GM12874 (cell line): ENCODE results near the gene SPATA24.

Experiments
- CTCF ChIP-seq: IDR thresholded peaks from 2 replicates; pipeline ENCODE4 v1.5.1; 2011; ENCODE audit warnings: low read depth, mild to moderate bottlenecking, control low read depth, low read length, moderate library complexity; ENCODE audit not compliant: insufficient read depth

The SPATA24 gene

GRCh38 chr5:139381837-139382761 is 21.8 kb downstream of the SPATA24 start:
- no peak for TF ChIP-seq CTCF

DNA sequence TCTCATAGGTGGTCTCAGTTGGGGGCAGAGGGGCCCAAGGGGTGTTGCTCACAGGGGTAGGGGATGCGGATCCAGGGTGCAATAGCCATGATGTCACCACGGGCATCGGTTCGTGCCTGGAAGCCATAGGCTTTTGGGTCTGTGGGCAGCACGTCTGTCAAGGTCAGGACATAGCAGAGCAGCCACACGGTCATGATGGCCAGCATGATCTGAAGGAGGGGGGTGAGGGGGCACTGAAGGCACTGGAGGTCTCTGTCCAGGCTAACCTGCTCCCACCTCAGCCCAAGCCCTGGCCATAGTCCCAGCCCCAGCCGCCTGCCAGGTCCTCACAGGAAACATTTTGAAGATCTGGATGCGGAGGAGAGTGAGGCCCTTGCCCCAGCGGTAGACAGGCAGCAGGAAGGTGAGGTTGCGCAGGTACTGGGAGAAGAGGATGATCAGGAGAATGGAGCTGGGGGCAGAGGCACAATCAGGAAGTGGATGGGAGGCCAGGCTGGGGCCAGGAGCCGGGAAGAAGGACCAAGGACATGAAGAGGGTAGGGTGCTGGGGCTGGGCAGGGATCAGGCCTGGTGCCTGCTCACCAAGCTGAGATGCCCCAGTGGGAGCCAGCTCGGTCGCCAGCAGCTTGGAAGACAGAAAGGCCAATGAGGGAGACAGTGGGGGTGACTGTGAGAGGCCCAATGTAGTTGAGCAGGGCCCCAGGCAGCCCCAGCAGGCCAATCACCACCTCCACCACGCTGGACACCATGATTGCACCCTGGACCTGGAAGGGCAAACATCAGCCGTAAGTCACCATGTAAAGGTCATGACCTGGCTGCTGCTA is 24.1 kb downstream of the SPATA24 start:
- TF ChIP-seq CTCF = no peak

DNA sequence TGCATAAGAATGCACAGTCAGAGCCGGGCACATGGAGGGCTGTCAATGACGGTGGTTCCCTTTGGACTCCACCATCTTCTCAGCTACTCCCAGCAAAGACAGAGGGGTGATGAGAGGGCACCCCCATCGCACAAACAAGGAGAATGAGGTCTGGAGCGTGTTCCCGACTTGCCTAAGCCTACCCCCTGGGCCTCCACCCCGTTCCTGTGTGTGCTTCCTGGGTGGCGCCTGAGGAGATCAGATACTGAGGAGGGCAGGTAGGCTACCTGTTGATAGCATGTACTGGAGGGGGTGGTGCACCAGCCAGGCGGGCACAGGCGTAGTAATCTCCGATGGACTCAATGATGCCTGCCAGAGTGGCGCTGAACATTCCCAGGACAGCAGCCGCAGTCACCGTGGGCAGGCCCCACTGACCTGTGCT is 24.9 kb downstream of the SPATA24 start:
- TF ChIP-seq CTCF = no peak

DNA sequence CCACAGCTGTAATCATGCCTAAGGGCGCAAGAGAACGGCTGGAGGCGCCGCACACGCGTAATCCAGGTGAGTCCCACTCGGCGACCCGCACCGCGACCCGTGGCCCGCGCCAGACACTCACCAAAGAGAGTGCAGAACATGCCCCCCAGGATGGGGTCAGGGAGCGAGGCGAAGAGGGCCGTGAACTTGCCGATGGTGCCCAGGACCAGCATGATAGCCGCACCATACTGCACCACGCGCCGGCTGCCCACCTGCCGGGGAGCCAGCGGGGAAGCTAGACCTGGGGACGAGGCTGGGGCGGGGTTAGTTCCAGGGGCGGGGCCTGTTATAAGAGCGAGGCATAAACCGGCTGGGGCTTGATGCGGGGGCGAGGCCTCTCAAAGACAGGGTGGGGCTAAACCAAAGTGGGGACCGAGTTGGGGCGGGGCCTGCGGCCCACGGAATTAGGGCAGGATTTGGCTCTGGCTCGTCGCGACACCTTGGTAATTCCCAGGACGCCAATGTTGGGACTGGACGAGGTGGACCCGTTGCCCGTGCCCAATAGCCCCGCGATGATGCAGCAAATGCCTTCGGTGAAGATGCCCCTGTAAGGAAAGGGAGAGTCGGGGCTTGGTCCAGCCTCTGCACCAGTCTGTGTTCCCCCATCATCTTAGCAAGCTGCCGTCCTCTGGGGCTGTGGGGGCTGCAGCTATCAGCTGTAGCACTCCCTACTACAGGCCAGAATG is 25.6 kb downstream of the SPATA24 start:
- TF ChIP-seq CTCF = no peak

DNA sequence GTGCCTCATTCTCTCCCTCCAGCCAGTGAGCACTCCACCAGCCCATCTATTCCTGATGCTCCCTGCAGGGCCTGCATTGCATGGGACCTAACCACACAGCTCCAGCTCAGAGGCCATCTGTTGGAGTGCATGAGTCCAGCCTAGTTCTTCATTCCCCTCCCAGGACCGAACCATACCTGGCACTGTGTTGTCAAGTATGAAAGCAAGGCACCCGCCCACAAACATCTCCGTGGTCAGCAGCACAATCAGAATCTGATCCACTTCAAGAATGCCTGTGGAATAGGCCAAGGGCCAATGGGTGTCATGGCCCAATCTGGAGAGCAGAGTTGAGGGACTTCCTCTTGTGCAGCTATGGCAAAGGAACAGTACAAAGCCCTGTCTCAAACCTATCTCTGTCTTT is 26.7 kb downstream of the SPATA24 start:
- TF ChIP-seq CTCF = no peak

DNA sequence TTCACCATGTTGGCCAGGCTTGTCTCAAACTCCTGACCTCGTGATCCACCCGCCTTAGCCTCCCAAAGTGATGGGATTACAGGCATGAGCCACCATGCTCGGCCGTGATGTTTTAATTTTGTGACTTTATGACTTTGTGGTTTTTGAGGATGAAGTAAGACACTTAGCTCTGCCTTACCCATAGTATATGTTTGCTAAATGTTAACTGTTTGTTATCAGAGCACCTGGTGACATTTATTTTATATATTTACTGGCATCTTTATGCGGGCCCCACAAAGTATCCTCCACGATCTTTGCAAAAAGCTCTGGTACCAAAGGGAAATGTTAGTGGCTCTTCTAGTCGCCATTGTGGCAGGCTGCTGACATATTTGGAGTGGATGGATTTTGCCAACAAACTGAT is 27.5 kb downstream of the SPATA24 start:
- TF ChIP-seq CTCF = no peak

GRCh38 chr5:139374909-139375308 is 29.0 kb downstream of the SPATA24 start:
- TF ChIP-seq CTCF = no peak
